Ramos (cell line): ENCODE data around the gene TRRAP.

Source experiments
- in situ Hi-C: fragments of 300-500 bp; cut with MboI; formaldehyde crosslinking; loops from one replicate; pipeline ENCODE4 v1.14.3; 2022; ENCODE audit warnings: low sequenced_read_pairs; ENCODE audit not compliant: unreplicated experiment

TRRAP gene

DNA sequence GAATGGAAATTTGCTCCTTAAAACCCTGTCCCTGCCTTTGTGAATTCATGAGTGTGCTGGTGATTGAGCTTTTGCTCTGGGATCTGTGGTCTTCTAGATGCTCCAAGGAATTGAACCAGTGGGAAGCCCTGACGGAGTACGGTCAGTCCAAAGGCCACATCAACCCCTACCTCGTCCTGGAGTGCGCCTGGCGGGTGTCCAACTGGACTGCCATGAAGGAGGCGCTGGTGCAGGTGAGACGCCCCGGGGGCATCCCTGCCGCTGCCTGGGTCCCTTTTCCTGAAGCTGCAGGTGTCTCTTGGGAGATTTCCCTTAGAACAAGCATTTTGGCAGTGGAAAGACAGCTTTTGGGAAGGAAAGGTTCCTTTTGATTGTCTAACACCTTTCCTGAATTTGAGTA is 100.3 kb downstream of the TRRAP start:
- in situ Hi-C loops, result no loop called here

DNA sequence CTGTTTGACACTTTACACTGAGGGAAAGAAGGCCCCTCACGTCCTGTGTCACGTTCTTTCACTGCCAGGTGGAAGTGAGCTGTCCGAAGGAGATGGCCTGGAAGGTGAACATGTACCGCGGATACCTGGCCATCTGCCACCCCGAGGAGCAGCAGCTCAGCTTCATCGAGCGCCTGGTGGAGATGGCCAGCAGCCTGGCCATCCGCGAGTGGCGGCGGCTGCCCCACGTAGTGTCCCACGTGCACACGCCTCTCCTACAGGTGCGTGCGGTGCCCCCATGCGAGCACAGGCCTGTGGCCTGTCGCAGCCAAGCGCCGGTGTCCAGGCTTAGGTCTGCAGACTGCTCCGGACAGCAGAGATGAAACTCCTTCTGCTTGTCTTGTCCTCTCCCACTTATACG is 103.4 kb downstream of the TRRAP start:
- in situ Hi-C loops, result no loop called here

DNA sequence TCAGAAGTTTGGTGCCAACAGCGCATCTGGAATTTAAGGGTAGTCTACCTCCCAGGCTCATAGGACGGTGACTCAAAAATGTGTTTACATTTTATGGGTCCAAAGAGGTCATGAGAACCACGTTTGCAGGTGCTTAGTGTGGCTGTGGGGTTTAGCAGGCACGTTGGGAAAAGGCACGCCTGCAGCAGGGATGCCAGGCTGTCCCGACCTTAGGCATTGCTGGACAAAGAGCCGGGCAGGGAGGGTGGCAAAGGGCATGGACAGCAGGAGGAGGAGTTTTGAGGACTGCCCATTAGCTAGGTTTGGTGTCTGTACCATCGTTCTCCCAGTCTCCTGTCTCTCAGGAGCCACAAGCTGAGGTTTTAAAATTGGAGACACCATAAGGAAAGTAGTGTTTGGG is 104.4 kb downstream of the TRRAP start:
- in situ Hi-C loops, result no loop called here

DNA sequence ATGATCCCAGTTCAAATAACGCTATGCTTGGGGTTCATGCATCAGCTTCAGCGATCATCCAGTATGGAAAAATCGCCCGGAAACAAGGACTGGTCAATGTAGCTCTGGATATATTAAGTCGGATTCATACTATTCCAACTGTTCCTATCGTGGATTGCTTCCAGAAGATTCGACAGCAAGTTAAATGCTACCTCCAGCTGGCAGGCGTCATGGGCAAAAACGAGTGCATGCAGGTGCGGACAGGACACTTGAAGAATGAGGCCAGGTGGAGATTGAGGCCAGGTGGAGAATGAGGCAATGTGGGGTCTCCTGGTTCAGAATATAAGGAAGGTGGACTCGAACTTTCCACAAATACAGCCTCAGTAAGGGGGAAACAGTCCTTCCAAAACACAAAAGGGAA is 105.8 kb downstream of the TRRAP start:
- in situ Hi-C loops, result no loop called here

DNA sequence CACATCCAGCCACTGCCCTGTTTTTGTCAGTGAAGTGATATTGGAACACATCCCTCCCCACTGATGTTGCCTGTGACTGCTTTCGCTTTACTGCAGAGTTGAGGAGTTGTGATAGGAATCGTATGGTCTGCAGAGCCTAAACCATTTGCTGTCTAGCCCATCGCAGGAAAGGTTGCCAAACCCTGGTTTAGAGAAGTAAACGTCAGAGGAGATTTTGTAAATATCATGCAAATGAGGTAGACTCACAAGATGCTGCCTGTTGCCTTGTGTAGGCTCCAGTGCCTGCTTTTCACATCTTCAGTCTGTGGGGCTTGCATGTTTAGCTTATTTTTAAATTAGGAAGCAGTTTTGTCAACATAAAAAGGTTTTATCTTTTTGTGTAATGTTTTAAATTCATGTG is 107.1 kb downstream of the TRRAP start:
- in situ Hi-C loops, result no loop called here

DNA sequence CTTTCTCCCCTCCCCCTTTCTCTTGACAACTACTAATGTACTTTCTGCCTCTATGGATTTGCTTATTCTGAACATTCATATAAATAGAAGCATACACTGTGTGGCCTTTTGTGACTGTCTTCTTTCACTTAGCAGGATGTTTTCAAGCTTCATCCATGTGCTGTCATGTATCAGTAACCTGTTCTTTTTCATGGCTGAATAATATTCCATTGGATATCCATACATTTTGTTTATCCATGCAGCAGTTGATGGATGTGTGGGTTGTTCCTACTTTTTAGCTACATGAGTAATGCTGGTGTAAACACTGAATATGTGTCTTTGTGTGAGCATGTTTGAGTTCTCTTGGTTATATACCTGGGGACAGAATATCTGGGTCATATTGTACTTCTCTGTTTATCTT is 107.6 kb downstream of the TRRAP start:
- in situ Hi-C loops, result no loop called here

DNA sequence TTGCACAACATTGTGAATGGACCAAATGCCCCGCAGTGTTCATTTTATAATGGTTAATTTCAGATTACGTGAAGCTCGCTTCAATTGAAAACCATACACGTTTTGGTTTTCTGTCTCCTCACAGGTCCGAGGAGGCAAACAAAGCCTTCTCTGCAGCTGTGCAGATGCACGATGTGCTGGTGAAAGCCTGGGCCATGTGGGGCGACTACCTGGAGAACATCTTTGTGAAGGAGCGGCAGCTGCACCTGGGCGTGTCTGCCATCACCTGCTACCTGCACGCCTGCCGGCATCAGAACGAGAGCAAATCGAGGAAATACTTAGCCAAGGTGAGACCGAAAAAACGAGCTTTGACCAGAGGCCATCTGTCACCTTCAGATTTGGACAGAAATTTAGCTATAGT is 110.3 kb downstream of the TRRAP start:
- in situ Hi-C loops, result no loop called here

DNA sequence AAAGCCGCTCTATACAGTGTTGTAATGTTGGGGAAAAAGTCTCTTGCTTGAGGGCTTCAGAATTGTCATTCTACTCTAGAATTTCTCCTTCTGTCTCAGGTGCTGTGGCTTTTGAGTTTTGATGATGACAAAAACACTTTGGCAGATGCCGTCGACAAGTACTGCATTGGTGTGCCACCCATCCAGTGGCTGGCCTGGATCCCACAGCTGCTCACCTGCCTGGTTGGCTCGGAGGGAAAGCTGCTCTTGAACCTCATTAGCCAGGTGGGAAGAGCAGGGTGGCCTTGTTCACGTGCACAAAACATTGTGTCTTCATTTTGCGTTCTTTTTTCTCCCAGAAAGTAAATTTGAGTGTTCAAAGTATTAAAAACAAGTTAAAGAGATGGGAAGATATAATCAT is 112.0 kb downstream of the TRRAP start:
- in situ Hi-C loops, result no loop called here

DNA sequence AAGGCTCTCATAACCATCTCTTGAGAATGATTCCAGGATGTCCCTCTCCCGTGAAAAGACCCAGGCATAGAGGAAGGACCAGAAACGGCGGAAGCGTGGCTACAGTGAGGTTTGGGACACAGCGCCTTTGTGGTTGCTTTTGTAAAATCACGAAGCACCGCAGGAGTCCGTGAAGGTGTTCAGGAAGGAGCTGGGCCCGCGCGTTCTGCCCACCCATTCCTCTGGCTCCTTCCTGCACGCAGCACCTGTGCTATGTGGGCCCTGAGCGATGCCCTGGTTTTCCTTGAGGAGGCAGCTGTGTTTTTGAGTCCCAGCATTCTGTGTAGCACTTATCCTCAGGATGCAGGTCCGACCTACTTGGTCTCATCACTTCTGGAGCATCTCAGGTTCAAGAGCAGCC is 112.8 kb downstream of the TRRAP start:
- in situ Hi-C loops, result no loop called here

DNA sequence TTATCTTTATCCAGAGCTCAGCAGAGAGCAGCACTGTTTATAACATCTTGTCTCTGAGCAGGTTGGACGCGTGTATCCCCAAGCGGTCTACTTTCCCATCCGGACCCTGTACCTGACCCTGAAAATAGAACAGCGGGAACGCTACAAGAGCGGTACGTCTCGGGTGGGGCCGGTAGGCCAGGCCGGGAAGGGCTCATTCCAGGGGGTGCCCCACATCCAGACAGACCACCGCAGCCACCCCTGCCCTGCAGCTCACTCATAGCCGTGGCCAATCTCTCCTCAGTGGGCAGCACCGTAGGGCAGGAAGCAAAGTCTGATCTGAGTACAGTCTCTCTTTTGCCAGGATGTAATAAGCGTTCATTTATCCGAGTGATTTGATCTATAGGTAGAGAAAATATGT is 113.7 kb downstream of the TRRAP start:
- in situ Hi-C loops, result no loop called here

DNA sequence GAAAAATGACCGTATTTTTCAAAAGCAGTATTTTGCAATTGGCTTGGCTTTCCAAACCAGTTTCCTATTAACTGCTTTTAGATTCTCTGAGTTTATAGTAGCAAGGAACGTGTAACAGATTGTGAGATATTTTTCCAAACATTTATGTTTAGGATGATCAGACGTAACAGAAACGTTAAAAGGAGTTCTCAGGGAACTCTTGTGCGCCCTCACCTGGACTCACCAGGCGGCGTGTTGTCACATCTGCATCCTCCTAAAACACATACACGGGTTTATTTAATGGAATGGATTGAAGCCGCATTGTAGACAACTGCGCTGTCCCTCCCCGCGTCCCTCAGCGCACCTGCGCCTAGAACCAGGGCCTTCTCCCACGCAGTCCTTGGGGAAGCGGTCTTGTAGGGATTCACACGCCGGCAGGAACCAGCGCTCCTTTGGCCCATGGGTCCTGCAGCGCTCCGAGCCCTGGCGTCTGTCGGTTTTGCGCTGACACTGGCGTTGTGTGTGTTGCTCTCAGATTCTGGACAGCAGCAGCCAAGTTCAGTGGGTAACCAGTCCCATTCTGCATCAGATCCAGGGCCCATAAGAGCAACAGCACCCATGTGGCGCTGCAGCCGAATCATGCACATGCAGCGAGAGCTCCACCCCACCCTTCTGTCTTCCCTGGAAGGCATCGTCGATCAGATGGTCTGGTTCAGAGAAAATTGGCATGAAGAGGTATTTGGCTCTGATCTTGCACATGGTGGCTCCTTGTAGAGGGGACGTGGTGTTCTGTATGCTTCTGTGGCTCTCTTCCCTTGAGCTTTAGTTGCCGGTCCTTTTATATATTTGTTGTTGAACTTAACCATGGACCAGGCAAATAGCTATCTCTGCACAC is 114.9 kb downstream of the TRRAP start:
- in situ Hi-C loops, result no loop called here

DNA sequence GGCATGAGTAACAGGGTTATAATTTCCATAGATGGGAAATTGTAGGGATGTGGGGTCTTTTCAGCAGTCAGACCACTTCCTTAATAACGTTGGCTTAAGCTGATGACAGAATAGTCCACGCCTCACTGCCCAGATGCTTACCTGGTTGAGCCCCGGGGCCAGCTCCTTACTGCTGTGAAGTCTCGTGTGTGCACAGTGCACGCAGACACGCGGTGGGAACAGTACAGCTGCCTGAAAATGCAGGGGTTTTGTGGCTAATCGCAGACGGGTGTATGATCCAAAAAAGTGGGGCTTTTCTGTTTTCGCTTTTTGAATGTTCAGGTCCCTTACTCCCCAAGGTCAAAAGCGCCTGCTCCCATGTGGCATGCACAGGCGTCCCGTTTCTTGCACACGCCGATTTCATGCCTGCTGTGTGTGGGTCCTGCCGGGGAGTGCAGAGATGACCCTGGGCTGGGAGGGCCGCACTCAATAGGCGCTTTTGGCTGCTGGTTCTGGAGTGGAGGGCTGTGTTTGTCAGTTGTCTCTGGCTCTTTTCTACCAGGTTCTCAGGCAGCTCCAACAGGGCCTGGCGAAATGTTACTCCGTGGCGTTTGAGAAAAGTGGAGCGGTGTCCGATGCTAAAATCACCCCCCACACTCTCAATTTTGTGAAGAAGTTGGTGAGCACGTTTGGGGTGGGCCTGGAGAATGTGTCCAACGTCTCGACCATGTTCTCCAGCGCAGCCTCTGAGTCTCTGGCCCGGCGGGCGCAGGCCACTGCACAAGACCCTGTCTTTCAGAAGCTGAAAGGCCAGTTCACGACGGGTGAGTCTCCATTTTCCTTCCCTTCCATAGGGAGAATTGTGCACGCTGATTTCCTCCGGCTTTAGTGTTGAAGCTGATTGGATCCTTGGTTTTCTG is 116.0 kb downstream of the TRRAP start:
- in situ Hi-C loops, result no loop called here

DNA sequence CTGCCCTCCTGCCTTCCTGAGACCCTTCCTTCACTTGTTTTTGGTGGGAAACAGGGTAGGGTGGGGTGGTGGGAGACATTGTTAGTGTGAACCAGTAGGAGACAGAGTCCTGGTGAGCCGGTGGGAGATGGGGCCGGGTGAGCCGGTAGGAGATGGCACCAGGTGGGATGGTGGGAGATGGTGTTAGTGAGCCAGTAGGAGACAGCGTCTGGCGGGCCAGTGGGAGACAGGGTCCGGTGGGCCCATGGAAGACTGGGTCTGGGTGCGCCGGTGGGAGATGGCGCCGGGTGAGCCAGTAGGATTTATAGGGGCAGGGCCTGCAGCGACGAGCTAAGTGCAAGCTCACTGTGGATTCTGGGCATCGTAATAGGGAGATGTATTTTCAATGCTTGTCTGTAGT is 116.8 kb downstream of the TRRAP start:
- in situ Hi-C loops, result no loop called here

DNA sequence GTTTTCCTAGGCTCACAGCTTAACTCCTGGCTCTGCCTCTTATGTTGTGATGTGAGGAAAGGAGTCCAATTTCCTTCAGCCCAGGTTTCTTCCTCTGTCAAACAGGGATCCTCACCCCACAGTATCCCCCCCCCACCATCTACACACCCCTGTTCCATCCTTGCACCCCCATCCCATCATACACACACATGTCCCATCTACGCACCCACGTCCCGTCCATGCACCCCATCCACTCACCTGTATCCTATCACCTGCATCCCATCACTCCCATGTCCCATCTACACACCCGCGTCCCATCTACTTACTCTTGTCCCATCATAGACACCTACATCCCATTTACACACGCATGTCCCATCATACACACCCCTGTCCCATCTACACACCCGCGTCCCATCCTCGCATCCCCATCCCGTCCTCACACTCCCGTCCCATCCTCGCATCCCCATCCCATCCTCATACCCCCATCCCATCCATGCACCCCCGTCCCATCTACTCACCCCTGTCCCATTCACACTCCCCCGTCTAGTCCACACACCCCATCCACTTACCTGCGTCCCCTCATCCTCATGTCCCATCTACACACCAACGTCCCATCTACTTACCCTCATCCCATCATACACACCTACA is 117.3 kb downstream of the TRRAP start:
- in situ Hi-C loops, result no loop called here

DNA sequence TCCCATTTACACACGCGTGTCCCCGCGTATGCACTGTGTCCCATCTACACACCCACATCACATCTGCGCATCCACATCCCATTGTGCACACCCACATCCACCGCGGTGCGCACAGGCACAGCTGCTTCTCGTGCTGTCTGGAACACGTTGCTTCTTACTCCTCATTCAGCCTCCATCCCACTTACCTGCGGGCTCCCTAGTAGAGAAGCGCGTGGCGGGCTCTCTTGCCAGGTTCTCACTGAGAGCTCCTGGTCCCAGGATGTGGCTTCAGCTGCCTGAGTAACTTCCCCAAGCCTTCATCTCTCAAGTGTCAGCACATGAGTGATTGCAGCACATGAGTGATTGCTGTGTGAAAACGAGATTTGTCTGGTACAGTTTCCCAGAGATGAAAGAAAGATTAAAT is 117.8 kb downstream of the TRRAP start:
- in situ Hi-C loops, result no loop called here

DNA sequence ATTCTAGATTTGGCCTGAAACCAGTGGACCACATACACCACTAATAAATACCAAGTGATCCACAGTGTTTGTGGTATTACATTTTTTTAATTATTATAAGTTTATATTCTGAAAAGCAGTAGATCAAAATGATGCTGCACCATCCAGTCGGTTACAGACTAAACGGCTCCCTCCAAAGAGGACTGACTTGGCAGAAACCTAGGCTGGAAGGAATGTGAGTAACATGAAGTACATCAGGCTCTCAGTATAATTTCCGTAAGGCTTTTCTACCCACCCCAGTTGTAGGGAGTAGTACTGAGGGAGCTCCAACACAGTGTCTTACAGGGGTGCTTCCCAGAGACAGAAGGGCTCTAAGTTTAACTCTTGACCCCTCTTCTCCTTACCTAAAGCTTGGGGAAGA is 119.5 kb downstream of the TRRAP start:
- in situ Hi-C loops, result no loop called here

DNA sequence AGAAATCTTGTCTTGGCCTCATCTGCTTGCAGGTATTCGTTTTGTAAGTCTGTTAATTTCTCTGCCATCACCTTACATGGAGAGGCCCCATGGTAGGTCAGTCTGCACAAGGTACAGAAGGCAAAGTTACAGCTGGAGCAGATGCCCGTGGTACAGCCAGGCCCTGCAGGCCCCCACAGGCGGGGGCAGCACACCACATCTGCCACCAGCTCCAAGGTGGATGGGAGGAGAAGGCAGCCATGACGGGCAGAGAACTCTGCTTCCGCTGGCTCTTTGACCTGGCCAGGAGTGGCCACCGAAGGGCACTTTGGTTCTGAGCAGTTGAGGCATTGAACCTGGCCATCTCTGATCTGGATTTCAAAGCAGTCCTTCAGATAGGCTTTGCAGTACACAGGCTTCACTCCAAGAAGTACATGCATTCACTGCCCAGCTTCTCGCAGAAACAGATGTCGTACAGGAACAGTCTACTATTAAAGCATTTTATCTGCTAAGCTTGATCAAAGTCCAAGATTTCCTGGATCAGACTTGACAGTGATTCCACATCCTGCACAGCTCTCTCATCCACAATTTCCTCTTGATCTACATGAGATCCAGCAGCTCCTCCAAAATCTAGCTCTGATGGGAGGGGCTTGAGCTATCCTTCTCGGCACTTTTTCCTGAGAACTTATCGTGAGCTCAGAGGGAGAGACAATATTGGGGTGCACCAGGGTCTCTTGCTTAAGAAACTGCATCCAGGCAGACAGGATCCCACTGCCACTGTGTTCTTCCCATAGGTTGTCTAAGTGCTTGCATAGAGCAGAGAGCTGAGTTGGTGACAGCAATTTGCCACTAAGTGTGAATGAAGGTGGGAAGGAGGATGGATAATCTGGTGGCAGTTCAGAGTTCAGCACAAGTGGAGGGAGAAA is 120.7 kb downstream of the TRRAP start:
- in situ Hi-C loops, result no loop called here

DNA sequence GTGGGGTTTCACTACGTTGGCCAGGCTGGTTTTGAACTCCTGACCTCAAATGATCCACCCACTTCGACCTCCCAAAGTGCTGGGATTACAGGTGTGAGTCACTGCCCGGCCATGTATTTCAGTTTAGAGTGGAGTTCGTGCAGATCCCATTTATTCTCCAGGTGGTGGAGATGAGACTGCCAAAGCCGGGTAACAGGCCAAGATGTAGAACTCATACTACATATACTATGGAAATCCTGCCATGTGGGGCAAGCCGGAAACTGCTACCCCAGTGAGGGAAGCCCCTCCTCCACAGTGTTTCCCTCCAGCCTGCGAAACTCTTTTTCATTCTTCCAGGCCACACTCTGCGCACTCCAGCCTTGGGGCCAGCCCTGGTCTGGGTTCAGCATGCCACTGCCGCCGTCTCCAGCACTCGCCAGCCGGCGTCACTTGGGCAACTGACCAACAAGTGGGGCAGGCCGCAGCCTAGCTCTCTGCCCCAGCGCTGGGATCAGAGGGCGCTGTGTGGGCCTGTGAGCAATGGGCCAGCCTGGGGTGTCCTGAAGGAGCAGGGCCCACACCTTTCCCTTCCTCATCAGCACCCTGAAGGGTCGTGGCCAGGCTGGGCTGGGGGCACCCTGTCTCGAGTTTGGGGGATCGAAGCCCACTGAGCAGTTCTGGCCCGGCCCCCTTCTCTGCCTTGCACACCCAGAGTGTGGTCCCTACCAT is 122.0 kb downstream of the TRRAP start:
- in situ Hi-C loops, result no loop called here

DNA sequence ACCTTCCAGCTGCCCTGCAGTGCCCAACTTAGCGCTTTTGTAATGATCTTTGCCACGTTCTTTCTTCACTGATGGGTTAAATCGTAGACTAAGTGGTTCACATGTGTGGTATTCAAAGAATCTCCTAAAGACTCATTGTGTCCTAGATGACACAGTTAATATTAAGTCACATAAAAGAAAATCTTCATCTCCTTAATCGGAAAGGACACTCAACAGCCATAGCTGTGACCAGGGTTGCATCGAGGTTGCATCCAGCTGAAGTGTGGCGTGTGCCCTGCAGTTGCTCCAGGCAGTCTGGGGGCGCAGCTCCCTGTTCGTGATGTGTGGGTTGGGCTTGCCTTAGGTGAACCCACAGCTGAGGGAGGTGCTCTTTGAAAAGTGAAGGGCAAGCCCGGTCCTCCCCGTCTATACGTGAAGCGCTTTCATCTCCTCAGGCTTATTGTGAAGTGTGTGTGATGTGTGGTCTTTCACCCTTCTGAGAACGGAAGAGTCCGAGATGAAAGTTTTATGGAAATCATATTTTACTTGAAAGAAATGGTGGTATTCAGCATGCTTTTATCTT is 122.7 kb downstream of the TRRAP start:
- in situ Hi-C loops, result no loop called here
